HCT116 (cell line): ENCODE results near the gene OPTN. TPM values are rescaled to one million over a fixed set of nuclear protein-coding genes. Genes with fewer than 3 reads are reported as not detected.

Source experiments
- ATAC-seq: fragments of 200-7000 bp; cut with Tn5 transposase; 2 replicates; pipeline ENCODE4 v1.9.1; 2020; ENCODE audit warnings: mild to moderate bottlenecking, moderate library complexity
- BruUV-seq: library from RNA; stranded (reverse); fragments of 400-500 nt; replicated peaks from 2 replicates; lab custom pipeline; 2021; lab: Mats Ljungman, UMichigan
- CTCF ChIA-PET: fragments of 300-600 bp; sonication (Branson Sonifier 250); formaldehyde crosslinking; loops from one replicate; lab custom pipeline; 2021; ENCODE audit warnings: antibody characterized with exemption; lab: Charles Lee
- POLR2A ChIA-PET: fragments of 300-600, 350-600 bp; sonication (Branson Sonifier 250); formaldehyde crosslinking; loops from one replicate; lab custom pipeline; 2021; ENCODE audit warnings: antibody characterized with exemption; lab: Charles Lee
- RAD21 ChIA-PET, 2 experiments: fragments of 300-600 bp; sonication (Branson Sonifier 250); formaldehyde crosslinking; loops; one replicate each; lab custom pipeline; 2023; ENCODE audit warnings: low total read pairs in 2 of 2; ENCODE audit not compliant: uncharacterized antibody in 2 of 2, unreplicated experiment in 2 of 2, low non-redundant PET in 1 of 2; lab: Charles Lee
- DNase-seq: peaks from one replicate; pipeline ENCODE4 v3.0.0-alpha.2; 2010; ENCODE audit warnings: low read depth, low spot score
- H2AFZ ChIP-seq: fragments of 200-600 bp; shearing (Covaris generic), sonication (generic); 2 replicates; pipeline ENCODE4 v1.6.1; 2017; ENCODE audit warnings: low read depth, mixed run types, mixed read lengths, antibody characterized with exemption, low read length; ENCODE audit not compliant: poor library complexity, severe bottlenecking
- H3K27ac ChIP-seq: 2 replicates; pipeline ENCODE4 v1.5.1; 2012; ENCODE audit warnings: low read depth, low read length
- H3K27me3 ChIP-seq: fragments of 200-600 bp; sonication (generic); 2 replicates; pipeline ENCODE4 v1.6.1; 2016; ENCODE audit warnings: mixed run types, low read length, mixed read lengths; ENCODE audit not compliant: insufficient read depth
- H3K36me3 ChIP-seq, 2 experiments: fragments of 200-500 bp in 1 of 2; fragments of 200-600 bp in 1 of 2; sonication (Bioruptor generic) in 1 of 2; sonication (generic) in 1 of 2; 2 replicates each; pipeline versions ENCODE4 v1.5.1 to v1.6.1; 2014 to 2016; ENCODE audit warnings: low read length in 2 of 2, inconsistent platforms in 1 of 2, mixed read lengths in 1 of 2, mixed run types in 1 of 2; ENCODE audit not compliant: insufficient read depth in 2 of 2, control insufficient read depth in 1 of 2
- H3K4me1 ChIP-seq, 2 experiments: fragments of 200-600 bp in 1 of 2; sonication (generic) in 1 of 2; 2 replicates each; pipeline versions ENCODE4 v1.5.1 to v1.6.1; 2012 to 2017; ENCODE audit warnings: low read length in 2 of 2, inconsistent platforms in 1 of 2, mild to moderate bottlenecking in 1 of 2, mixed read lengths in 1 of 2, mixed run types in 1 of 2, moderate library complexity in 1 of 2; ENCODE audit not compliant: insufficient read depth in 2 of 2, control insufficient read depth in 1 of 2
- H3K4me2 ChIP-seq: fragments of 200-600 bp; sonication (generic); 2 replicates; pipeline ENCODE4 v1.6.1; 2017; ENCODE audit warnings: mixed run types, low read length, mixed read lengths
- H3K4me3 ChIP-seq, 2 experiments: fragments of 200-600 bp in 1 of 2; sonication (generic) in 1 of 2; replicated peaks in 1 of 2; 2 replicates each; pipeline ENCODE4 v1.5.1; 2011 to 2016; ENCODE audit warnings: low read length in 2 of 2, control low read depth in 1 of 2, low read depth in 1 of 2, mild to moderate bottlenecking in 1 of 2, mixed read lengths in 1 of 2, mixed run types in 1 of 2
- H3K79me2 ChIP-seq: fragments of 200-600 bp; sonication (generic); 2 replicates; pipeline ENCODE4 v1.6.1; 2017; ENCODE audit warnings: mild to moderate bottlenecking, mixed run types, low read length, moderate library complexity, mixed read lengths; ENCODE audit not compliant: insufficient read depth
- H3K9ac ChIP-seq: fragments of 200-600 bp; sonication (generic); 2 replicates; pipeline ENCODE4 v1.6.1; 2016; ENCODE audit warnings: low read length, mixed read lengths
- H3K9me2 ChIP-seq: fragments of 200-600 bp; sonication (generic), shearing (Covaris generic); 2 replicates; pipeline ENCODE4 v1.6.1; 2017; ENCODE audit warnings: mixed run types, mild to moderate bottlenecking, moderate library complexity; ENCODE audit not compliant: insufficient read depth
- H3K9me3 ChIP-seq, 2 experiments: fragments of 200-500 bp in 1 of 2; fragments of 200-600 bp in 1 of 2; sonication (Bioruptor generic) in 1 of 2; sonication (generic) in 1 of 2; 2 replicates each; pipeline ENCODE4 v1.6.1; 2014 to 2017; ENCODE audit warnings: low read length in 2 of 2, mixed read lengths in 2 of 2, inconsistent platforms in 1 of 2, low read depth in 1 of 2, mild to moderate bottlenecking in 1 of 2, mixed run types in 1 of 2, moderate library complexity in 1 of 2; ENCODE audit not compliant: control insufficient read depth in 1 of 2, insufficient read depth in 1 of 2
- H4K20me1 ChIP-seq: fragments of 200-600 bp; sonication (generic), shearing (Covaris generic); 2 replicates; pipeline ENCODE4 v1.6.1; 2017; ENCODE audit warnings: mixed run types, mild to moderate bottlenecking, moderate library complexity; ENCODE audit not compliant: insufficient read depth
- EZH2phosphoT487 ChIP-seq: fragments of 200-600 bp; IDR thresholded peaks from 2 replicates; pipeline ENCODE4 v1.6.1; 2018; ENCODE audit warnings: antibody characterized with exemption, borderline replicate concordance
- FOSL1 ChIP-seq: IDR thresholded peaks from 2 replicates; pipeline ENCODE4 v1.6.1; 2012; ENCODE audit warnings: low read depth
- SP1 ChIP-seq: IDR thresholded peaks from 2 replicates; pipeline ENCODE4 v1.6.1; 2012; ENCODE audit warnings: low read depth
- ZFX ChIP-seq: fragments of 450-650 bp; IDR thresholded peaks from 2 replicates; pipeline ENCODE4 v1.6.1; 2017
- intact Hi-C: fragments of 100-400 bp; cut with micrococcal nuclease; formaldehyde crosslinking; loops from 2 replicates; pipeline ENCODE4 v1.10.0; 2022
- total RNA-seq: library from RNA; stranded (reverse); gene quantifications from one replicate; pipeline ENCODE4 v1.2.1, GENCODE V29; 2021; ENCODE audit not compliant: unreplicated experiment
- TF ChIP-seq, protein P1 (sequence below): IDR thresholded peaks from 2 replicates; pipeline ENCODE4 v1.6.1; 2012; ENCODE audit warnings: low read depth
- TF ChIP-seq, protein P2 (sequence below): IDR thresholded peaks from 2 replicates; pipeline ENCODE4 v1.6.1; 2012
- TF ChIP-seq, protein P3 (sequence below): IDR thresholded peaks from 2 replicates; pipeline ENCODE4 v1.6.1; 2011; ENCODE audit warnings: mild to moderate bottlenecking, low read length, moderate library complexity; ENCODE audit not compliant: insufficient replicate concordance; ENCODE audit errors: extremely low read depth

Gene OPTN
- total RNA-seq, 1 experiment from 2014 or later = 17.0 TPM

DNA sequence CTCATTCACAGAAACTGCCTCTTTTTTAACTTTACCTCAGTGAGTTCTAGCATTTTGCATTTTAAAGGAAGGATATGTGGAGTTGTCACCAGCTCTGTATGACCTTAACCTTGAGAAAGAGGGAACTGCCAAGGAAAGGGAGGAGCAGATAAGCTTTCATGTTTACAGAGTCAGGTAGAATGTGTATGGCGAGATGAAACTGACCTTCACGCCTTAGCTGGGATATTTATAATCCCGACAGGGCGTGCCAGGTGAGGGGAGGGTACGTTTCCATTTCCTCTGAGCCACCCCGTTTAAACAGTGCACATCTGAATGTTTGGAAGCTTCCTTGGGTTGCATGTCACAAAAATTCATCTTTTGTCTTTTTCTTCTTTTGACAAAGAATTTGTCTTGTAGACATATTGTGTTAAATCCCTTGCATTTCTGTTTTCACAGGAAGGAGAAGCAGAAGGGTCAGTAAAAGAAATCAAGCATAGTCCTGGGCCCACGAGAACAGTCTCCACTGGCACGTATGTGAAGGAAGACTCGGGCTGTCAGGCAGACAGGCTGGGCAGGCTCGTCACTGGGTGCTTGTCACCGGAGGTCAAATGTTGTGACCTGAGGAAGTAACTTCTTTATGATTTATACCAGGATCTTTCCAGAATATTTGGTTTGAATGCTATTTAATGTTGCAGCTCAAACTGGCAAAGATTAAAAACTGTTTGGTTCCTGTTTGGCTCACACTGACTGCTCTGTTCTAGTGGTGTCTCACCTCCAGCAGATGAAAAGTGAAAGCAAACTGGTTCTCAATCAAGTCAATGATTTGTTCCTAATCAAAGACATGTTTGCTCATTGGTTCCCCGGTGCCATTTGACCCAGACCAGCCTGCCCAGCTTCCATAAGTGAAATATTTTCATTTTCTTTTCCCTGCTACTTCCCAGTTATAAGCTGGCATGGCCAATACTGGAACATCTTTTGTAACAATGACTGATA, 16.2 kb downstream of the OPTN start:
- TF ChIP-seq, protein P1, sequence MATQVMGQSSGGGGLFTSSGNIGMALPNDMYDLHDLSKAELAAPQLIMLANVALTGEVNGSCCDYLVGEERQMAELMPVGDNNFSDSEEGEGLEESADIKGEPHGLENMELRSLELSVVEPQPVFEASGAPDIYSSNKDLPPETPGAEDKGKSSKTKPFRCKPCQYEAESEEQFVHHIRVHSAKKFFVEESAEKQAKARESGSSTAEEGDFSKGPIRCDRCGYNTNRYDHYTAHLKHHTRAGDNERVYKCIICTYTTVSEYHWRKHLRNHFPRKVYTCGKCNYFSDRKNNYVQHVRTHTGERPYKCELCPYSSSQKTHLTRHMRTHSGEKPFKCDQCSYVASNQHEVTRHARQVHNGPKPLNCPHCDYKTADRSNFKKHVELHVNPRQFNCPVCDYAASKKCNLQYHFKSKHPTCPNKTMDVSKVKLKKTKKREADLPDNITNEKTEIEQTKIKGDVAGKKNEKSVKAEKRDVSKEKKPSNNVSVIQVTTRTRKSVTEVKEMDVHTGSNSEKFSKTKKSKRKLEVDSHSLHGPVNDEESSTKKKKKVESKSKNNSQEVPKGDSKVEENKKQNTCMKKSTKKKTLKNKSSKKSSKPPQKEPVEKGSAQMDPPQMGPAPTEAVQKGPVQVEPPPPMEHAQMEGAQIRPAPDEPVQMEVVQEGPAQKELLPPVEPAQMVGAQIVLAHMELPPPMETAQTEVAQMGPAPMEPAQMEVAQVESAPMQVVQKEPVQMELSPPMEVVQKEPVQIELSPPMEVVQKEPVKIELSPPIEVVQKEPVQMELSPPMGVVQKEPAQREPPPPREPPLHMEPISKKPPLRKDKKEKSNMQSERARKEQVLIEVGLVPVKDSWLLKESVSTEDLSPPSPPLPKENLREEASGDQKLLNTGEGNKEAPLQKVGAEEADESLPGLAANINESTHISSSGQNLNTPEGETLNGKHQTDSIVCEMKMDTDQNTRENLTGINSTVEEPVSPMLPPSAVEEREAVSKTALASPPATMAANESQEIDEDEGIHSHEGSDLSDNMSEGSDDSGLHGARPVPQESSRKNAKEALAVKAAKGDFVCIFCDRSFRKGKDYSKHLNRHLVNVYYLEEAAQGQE = no peak
- TF ChIP-seq ZFX (no peak), SP1 (no peak), FOSL1 (no peak), EZH2phosphoT487 (no peak)
- TF ChIP-seq, protein P2, sequence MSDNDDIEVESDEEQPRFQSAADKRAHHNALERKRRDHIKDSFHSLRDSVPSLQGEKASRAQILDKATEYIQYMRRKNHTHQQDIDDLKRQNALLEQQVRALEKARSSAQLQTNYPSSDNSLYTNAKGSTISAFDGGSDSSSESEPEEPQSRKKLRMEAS = no peak
- TF ChIP-seq, protein P3, sequence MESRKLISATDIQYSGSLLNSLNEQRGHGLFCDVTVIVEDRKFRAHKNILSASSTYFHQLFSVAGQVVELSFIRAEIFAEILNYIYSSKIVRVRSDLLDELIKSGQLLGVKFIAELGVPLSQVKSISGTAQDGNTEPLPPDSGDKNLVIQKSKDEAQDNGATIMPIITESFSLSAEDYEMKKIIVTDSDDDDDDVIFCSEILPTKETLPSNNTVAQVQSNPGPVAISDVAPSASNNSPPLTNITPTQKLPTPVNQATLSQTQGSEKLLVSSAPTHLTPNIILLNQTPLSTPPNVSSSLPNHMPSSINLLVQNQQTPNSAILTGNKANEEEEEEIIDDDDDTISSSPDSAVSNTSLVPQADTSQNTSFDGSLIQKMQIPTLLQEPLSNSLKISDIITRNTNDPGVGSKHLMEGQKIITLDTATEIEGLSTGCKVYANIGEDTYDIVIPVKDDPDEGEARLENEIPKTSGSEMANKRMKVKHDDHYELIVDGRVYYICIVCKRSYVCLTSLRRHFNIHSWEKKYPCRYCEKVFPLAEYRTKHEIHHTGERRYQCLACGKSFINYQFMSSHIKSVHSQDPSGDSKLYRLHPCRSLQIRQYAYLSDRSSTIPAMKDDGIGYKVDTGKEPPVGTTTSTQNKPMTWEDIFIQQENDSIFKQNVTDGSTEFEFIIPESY = no peak
- H3K27me3 ChIP-seq = no peaks in the 10 kb centered on the region

More for the DNA sequence above, 16.2 kb downstream of the OPTN start:
- intact Hi-C loops = no loop called here
- CTCF ChIA-PET = no interaction called here
- H3K9ac ChIP-seq = no peak overlapping the region
- no peaks in the 10 kb centered on the region for H3K4me1 ChIP-seq
- no peaks in the 10 kb centered on the region for H3K9me2 ChIP-seq
- no peak for DNase-seq
- no peak for ATAC-seq
- H4K20me1 ChIP-seq = no peaks in the 10 kb centered on the region
- no peaks in the 10 kb centered on the region for H3K79me2 ChIP-seq
- H3K9me3 ChIP-seq = no peaks in the 10 kb centered on the region
- POLR2A ChIA-PET = no interaction called here
- no peak overlapping the region for H3K4me3 ChIP-seq
- no peaks in the 10 kb centered on the region; a peak in 1 of 4 replicates for H3K36me3 ChIP-seq
- H2AFZ ChIP-seq = no peak overlapping the region
- RAD21 ChIA-PET = interaction anchor here in 1 of 2 experiments (0.7 kb wide), 1 partner anchor 397 kb away, joined by 3 read pairs; no protein-coding TSS in a partner anchor
- BruUV-seq = no TSS peak
- H3K4me2 ChIP-seq = no peak overlapping the region
- no peak overlapping the region for H3K27ac ChIP-seq
